ENCODE measurements around the gene PTRH2.
A peak's percentile ranks its signal among the peaks of the same experiment; 100 is the strongest.
"Not testable (repeated sequence)": the region's sequence is repeated elsewhere in the genome, so short reads cannot be mapped to it uniquely, and the experiment has no call there.

PTRH2 gene

GRCh38 chr17:59707149-59707970 is at the start of gene PTRH2, which contains the start of gene VMP1:
Gene PTRH2, minus strand, starts transcription at chr17:59707430. Its CDS starts 9,452 bp downstream, at chr17:59697978.
Gene VMP1, plus strand, starts transcription at chr17:59707654. Its CDS starts 23,793 bp downstream, at chr17:59731447.
- peak; percentile 100 for DNase-seq

- DNase-seq, result no peak
These were observed 49.1 kb upstream of the PTRH2 start for GRCh38 chr17:59756236-59756818.

- DNase-seq, result not testable (repeated sequence)
These were observed 47.8 kb upstream of the PTRH2 start for GRCh38 chr17:59755069-59755468.

- peak; percentile 55 for DNase-seq
These were observed 47.3 kb upstream of the PTRH2 start for GRCh38 chr17:59754552-59754951.

- peak; percentile 94 for DNase-seq
These were observed 46.6 kb upstream of the PTRH2 start for GRCh38 chr17:59753522-59754467.

GRCh38 chr17:59752922-59753321 is 45.7 kb upstream of the PTRH2 start:
- no peak for DNase-seq

- DNase-seq, result no peak
These were observed 45.2 kb upstream of the PTRH2 start for GRCh38 chr17:59752446-59752845.

- no peak for DNase-seq
These were observed 44.8 kb upstream of the PTRH2 start for GRCh38 chr17:59751955-59752413.

- DNase-seq, result no peak
These were observed 41.4 kb upstream of the PTRH2 start for GRCh38 chr17:59748591-59748990.

- DNase-seq, result peak; percentile 76
These were observed 39.7 kb upstream of the PTRH2 start for GRCh38 chr17:59746849-59747445.

GRCh38 chr17:59745040-59745439 is 37.8 kb upstream of the PTRH2 start:
- no peak for DNase-seq

- no peak for DNase-seq
These were observed 36.6 kb upstream of the PTRH2 start for GRCh38 chr17:59743842-59744241.

GRCh38 chr17:59737324-59737723 is 30.1 kb upstream of the PTRH2 start:
- DNase-seq, result no peak

GRCh38 chr17:59734226-59734625 is 27.0 kb upstream of the PTRH2 start:
- no peak for DNase-seq

- no peak for DNase-seq
These were observed 26.5 kb upstream of the PTRH2 start for GRCh38 chr17:59733697-59734096.

- DNase-seq, result no peak
These were observed 23.1 kb upstream of the PTRH2 start for GRCh38 chr17:59730268-59730834.

GRCh38 chr17:59727817-59728533 is 20.7 kb upstream of the PTRH2 start:
- DNase-seq, result no peak

GRCh38 chr17:59725691-59726090 is 18.5 kb upstream of the PTRH2 start:
- no peak for DNase-seq

GRCh38 chr17:59723607-59724006 is 16.4 kb upstream of the PTRH2 start:
- DNase-seq, result no peak

- DNase-seq, result no peak
These were observed 15.8 kb upstream of the PTRH2 start for GRCh38 chr17:59723041-59723440.

GRCh38 chr17:59722623-59723022 is 15.4 kb upstream of the PTRH2 start:
- no peak for DNase-seq

- DNase-seq, result no peak
These were observed 12.3 kb upstream of the PTRH2 start for GRCh38 chr17:59719526-59719925.
